ENCODE results near the gene TFIP11.

TFIP11 gene

GRCh38 chr22:26512149-26512793 is at the start of gene TFIP11:
Gene TFIP11 (minus strand): TSS chr22:26512473. CDS start chr22:26510272, 2,201 bp downstream.
- DNase-seq (ENCODE audit: low spot score): peak; percentile 91

GRCh38 chr22:26561756-26562417 is 49.6 kb upstream of the TFIP11 start:
- DNase-seq (ENCODE audit: low spot score): no peak

GRCh38 chr22:26559961-26560575 is 47.8 kb upstream of the TFIP11 start:
- DNase-seq (ENCODE audit: low spot score): no peak

- no peak for DNase-seq (ENCODE audit: low spot score)
These were observed 46.1 kb upstream of the TFIP11 start for GRCh38 chr22:26558248-26558895.

GRCh38 chr22:26556904-26557303 is 44.6 kb upstream of the TFIP11 start:
- DNase-seq (ENCODE audit: low spot score): no peak

- no peak for DNase-seq (ENCODE audit: low spot score)
These were observed 43.2 kb upstream of the TFIP11 start for GRCh38 chr22:26555478-26555877.

- DNase-seq (ENCODE audit: low spot score): no peak
These were observed 42.7 kb upstream of the TFIP11 start for GRCh38 chr22:26554956-26555355.

- DNase-seq (ENCODE audit: low spot score): no peak
These were observed 40.9 kb upstream of the TFIP11 start for GRCh38 chr22:26553056-26553752.

GRCh38 chr22:26552466-26552865 is 40.2 kb upstream of the TFIP11 start:
- no peak for DNase-seq (ENCODE audit: low spot score)

GRCh38 chr22:26551568-26551967 is 39.3 kb upstream of the TFIP11 start:
- DNase-seq (ENCODE audit: low spot score): no peak

- DNase-seq (ENCODE audit: low spot score): no peak
These were observed 38.3 kb upstream of the TFIP11 start for GRCh38 chr22:26550498-26551033.

- no peak for DNase-seq (ENCODE audit: low spot score)
These were observed 37.7 kb upstream of the TFIP11 start for GRCh38 chr22:26549902-26550497.

GRCh38 chr22:26548984-26549383 is 36.7 kb upstream of the TFIP11 start:
- DNase-seq (ENCODE audit: low spot score): no peak

GRCh38 chr22:26548303-26548702 is 36.0 kb upstream of the TFIP11 start:
- DNase-seq (ENCODE audit: low spot score): no peak

GRCh38 chr22:26547837-26548236 is 35.6 kb upstream of the TFIP11 start:
- no peak for DNase-seq (ENCODE audit: low spot score)

- DNase-seq (ENCODE audit: low spot score): no peak
These were observed 35.2 kb upstream of the TFIP11 start for GRCh38 chr22:26547426-26547825.

GRCh38 chr22:26546282-26546681 is 34.0 kb upstream of the TFIP11 start:
- DNase-seq (ENCODE audit: low spot score): no peak

- DNase-seq (ENCODE audit: low spot score): no peak
These were observed 33.6 kb upstream of the TFIP11 start for GRCh38 chr22:26545827-26546226.

- no peak for DNase-seq (ENCODE audit: low spot score)
These were observed 33.1 kb upstream of the TFIP11 start for GRCh38 chr22:26545385-26545784.

GRCh38 chr22:26544489-26544888 is 32.2 kb upstream of the TFIP11 start:
- DNase-seq (ENCODE audit: low spot score): no peak

GRCh38 chr22:26542831-26543230 is 30.6 kb upstream of the TFIP11 start:
- no peak for DNase-seq (ENCODE audit: low spot score)

All from HuH-7 (cell line).